ENCODE data around the gene SLC12A8. TPM values are rescaled to one million over a fixed set of nuclear protein-coding genes. Genes with fewer than 3 reads are reported as not detected.

The SLC12A8 gene
- total RNA-seq, 1 donor from 2014 or later, result not detected

GRCh38 chr3:125073390-125073905 lies 139.1 kb downstream of the SLC12A8 start:
- Histone ChIP-seq H3K36me3 (no peaks in the 10 kb centered on the region), H3K27ac (replicated peaks) (no peak overlapping the region), H3K4me1 (no peaks in the 10 kb centered on the region), H3K9me3 (replicated peaks) (no peaks in the 10 kb centered on the region), H3K27me3 (ENCODE audit: low read depth) (no peaks in the 10 kb centered on the region), H3K4me3 (no peak overlapping the region)
- TF ChIP-seq CTCF (IDR thresholded peaks at IDR 0.05; ENCODE audit: borderline replicate concordance), result no peak
- DNase-seq, result no peak
- intact Hi-C loops (cut with micrococcal nuclease), result no loop called here

GRCh38 chr3:125072749-125073389 lies 139.7 kb downstream of the SLC12A8 start:
- no peak overlapping the region for H3K27ac ChIP-seq (replicated peaks)
- H3K9me3 ChIP-seq (replicated peaks), result no peaks in the 10 kb centered on the region
- intact Hi-C loops (cut with micrococcal nuclease), result no loop called here
- no peak for TF ChIP-seq CTCF (IDR thresholded peaks at IDR 0.05; ENCODE audit: borderline replicate concordance)
- no peak for DNase-seq
- H3K4me1 ChIP-seq, result no peaks in the 10 kb centered on the region
- no peaks in the 10 kb centered on the region for H3K36me3 ChIP-seq
- H3K4me3 ChIP-seq, result no peak overlapping the region
- H3K27me3 ChIP-seq (ENCODE audit: low read depth), result no peaks in the 10 kb centered on the region

- no peak for TF ChIP-seq CTCF (IDR thresholded peaks at IDR 0.05; ENCODE audit: borderline replicate concordance)
- H3K9me3 ChIP-seq (replicated peaks), result no peaks in the 10 kb centered on the region
- H3K4me3 ChIP-seq, result no peak overlapping the region
- no peak for DNase-seq
- H3K27me3 ChIP-seq (ENCODE audit: low read depth), result no peaks in the 10 kb centered on the region
- intact Hi-C loops (cut with micrococcal nuclease), result no loop called here
- no peaks in the 10 kb centered on the region for H3K36me3 ChIP-seq
- no peak overlapping the region for H3K27ac ChIP-seq (replicated peaks)
- H3K4me1 ChIP-seq, result no peaks in the 10 kb centered on the region
Measured at GRCh38 chr3:125072301-125072700, 140.2 kb downstream of the SLC12A8 start.

- DNase-seq, result no peak
- H3K27ac ChIP-seq (replicated peaks), result no peak overlapping the region
- no peak for TF ChIP-seq CTCF (IDR thresholded peaks at IDR 0.05; ENCODE audit: borderline replicate concordance)
- H3K4me1 ChIP-seq, result no peaks in the 10 kb centered on the region
- H3K27me3 ChIP-seq (ENCODE audit: low read depth), result no peaks in the 10 kb centered on the region
- H3K36me3 ChIP-seq, result no peaks in the 10 kb centered on the region
- H3K9me3 ChIP-seq (replicated peaks), result no peaks in the 10 kb centered on the region
- intact Hi-C loops (cut with micrococcal nuclease), result loop anchor here (10.0 kb wide), 1 partner anchor 75 kb away; no protein-coding TSS in a partner anchor
- no peak overlapping the region for H3K4me3 ChIP-seq
Measured at GRCh38 chr3:125069968-125070745, 142.4 kb downstream of the SLC12A8 start.

GRCh38 chr3:125069452-125069851 lies 143.1 kb downstream of the SLC12A8 start:
- no peaks in the 10 kb centered on the region for H3K9me3 ChIP-seq (replicated peaks)
- no peak for DNase-seq
- no peak for TF ChIP-seq CTCF (IDR thresholded peaks at IDR 0.05; ENCODE audit: borderline replicate concordance)
- no peaks in the 10 kb centered on the region for H3K4me1 ChIP-seq
- H3K36me3 ChIP-seq, result no peaks in the 10 kb centered on the region
- no peaks in the 10 kb centered on the region for H3K27me3 ChIP-seq (ENCODE audit: low read depth)
- intact Hi-C loops (cut with micrococcal nuclease), result loop anchor here (10.0 kb wide), 1 partner anchor 75 kb away; no protein-coding TSS in a partner anchor
- H3K27ac ChIP-seq (replicated peaks), result no peak overlapping the region
- no peak overlapping the region for H3K4me3 ChIP-seq
